GM23338 (cell line): Measurements from ENCODE around the gene SLTM.

Experiments used
- CREB1 ChIP-seq: fragments of 250-450 bp; sonication (Bioruptor Pico); IDR thresholded peaks from 2 replicates; pipeline ENCODE4 v1.5.0; 2020; ENCODE audit warnings: low read depth, mild to moderate bottlenecking, moderate library complexity
- EZH2 ChIP-seq: fragments of 200-600 bp; sonication (generic); IDR thresholded peaks from one replicate; pipeline ENCODE4 v1.8.0; 2017; ENCODE audit warnings: antibody characterized with exemption, mild to moderate bottlenecking, low read depth; ENCODE audit not compliant: unreplicated experiment
- EZH2phosphoT487 ChIP-seq: fragments of 200-600 bp; sonication (generic); IDR thresholded peaks from one replicate; pipeline ENCODE4 v1.8.1; 2018; ENCODE audit warnings: antibody characterized with exemption; ENCODE audit not compliant: unreplicated experiment
- POLR2AphosphoS5 ChIP-seq: IDR thresholded peaks from 2 replicates; pipeline ENCODE4 v1.6.1; 2016; ENCODE audit warnings: antibody characterized with exemption, low read depth
- ZNF114 ChIP-seq: fragments of 250-450 bp; sonication (Bioruptor Pico); IDR thresholded peaks from 2 replicates; pipeline ENCODE4 v1.5.0; 2020; ENCODE audit warnings: mild to moderate bottlenecking, moderate library complexity
- ZNF462 ChIP-seq: fragments of 250-450 bp; sonication (Bioruptor Pico); IDR thresholded peaks from 2 replicates; pipeline ENCODE4 v1.5.0; 2020; ENCODE audit warnings: mild to moderate bottlenecking, moderate library complexity
- TF ChIP-seq, protein P1 (sequence below), 2 experiments: fragments of 200-600 bp in 1 of 2; sonication (generic) in 1 of 2; conservative IDR thresholded peaks; 2 replicates each; pipeline versions ENCODE4 v1.5.1 to v1.6.1; 2016 to 2017; ENCODE audit warnings: antibody characterized with exemption in 2 of 2, low read depth in 2 of 2, mild to moderate bottlenecking in 2 of 2, moderate library complexity in 1 of 2
- TF ChIP-seq, protein P2 (sequence below): IDR thresholded peaks from one replicate; pipeline ENCODE4 v1.6.1; 2018; ENCODE audit warnings: antibody characterized with exemption; ENCODE audit not compliant: unreplicated experiment

DNA sequence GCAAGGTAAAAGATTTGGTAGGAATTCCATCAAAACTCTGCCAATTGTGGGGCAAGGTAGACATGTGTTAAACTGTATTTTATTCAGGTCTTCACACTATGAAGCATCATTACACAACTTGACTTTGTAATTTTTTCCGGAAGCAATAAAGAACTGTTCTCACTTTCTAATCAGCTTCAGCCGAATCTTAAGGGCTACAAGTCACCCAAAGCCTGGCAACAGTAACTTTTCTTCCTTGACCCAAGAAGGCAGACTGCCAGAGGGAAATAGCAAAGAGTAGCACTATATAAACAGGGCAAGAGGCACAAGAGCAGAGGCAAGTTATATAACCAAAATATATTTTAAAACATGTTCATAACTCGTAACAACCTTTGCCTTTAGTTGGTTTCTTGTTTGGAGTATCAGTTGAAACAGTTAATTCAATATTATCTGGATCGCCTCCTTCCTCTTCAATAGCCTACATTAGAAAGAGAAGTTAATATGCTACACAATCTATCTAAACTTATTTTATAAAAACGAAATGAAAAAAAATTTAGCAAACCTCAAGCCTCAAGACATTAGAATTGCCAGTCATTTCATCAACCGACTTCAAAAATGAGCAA, 1.4 kb downstream of the SLTM start:
- TF ChIP-seq, protein P1, sequence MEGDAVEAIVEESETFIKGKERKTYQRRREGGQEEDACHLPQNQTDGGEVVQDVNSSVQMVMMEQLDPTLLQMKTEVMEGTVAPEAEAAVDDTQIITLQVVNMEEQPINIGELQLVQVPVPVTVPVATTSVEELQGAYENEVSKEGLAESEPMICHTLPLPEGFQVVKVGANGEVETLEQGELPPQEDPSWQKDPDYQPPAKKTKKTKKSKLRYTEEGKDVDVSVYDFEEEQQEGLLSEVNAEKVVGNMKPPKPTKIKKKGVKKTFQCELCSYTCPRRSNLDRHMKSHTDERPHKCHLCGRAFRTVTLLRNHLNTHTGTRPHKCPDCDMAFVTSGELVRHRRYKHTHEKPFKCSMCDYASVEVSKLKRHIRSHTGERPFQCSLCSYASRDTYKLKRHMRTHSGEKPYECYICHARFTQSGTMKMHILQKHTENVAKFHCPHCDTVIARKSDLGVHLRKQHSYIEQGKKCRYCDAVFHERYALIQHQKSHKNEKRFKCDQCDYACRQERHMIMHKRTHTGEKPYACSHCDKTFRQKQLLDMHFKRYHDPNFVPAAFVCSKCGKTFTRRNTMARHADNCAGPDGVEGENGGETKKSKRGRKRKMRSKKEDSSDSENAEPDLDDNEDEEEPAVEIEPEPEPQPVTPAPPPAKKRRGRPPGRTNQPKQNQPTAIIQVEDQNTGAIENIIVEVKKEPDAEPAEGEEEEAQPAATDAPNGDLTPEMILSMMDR (conservative IDR thresholded peaks at IDR 0.05; ENCODE audit: low read depth in 2 of 2) = no peak
- TF ChIP-seq POLR2AphosphoS5 = no peak
- TF ChIP-seq EZH2phosphoT487 = no peak
- no peak for TF ChIP-seq EZH2
- TF ChIP-seq ZNF114 (CRISPR knock-in tag) = no peak
- TF ChIP-seq CREB1 = no peak
- TF ChIP-seq, protein P2, sequence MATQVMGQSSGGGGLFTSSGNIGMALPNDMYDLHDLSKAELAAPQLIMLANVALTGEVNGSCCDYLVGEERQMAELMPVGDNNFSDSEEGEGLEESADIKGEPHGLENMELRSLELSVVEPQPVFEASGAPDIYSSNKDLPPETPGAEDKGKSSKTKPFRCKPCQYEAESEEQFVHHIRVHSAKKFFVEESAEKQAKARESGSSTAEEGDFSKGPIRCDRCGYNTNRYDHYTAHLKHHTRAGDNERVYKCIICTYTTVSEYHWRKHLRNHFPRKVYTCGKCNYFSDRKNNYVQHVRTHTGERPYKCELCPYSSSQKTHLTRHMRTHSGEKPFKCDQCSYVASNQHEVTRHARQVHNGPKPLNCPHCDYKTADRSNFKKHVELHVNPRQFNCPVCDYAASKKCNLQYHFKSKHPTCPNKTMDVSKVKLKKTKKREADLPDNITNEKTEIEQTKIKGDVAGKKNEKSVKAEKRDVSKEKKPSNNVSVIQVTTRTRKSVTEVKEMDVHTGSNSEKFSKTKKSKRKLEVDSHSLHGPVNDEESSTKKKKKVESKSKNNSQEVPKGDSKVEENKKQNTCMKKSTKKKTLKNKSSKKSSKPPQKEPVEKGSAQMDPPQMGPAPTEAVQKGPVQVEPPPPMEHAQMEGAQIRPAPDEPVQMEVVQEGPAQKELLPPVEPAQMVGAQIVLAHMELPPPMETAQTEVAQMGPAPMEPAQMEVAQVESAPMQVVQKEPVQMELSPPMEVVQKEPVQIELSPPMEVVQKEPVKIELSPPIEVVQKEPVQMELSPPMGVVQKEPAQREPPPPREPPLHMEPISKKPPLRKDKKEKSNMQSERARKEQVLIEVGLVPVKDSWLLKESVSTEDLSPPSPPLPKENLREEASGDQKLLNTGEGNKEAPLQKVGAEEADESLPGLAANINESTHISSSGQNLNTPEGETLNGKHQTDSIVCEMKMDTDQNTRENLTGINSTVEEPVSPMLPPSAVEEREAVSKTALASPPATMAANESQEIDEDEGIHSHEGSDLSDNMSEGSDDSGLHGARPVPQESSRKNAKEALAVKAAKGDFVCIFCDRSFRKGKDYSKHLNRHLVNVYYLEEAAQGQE = no peak
- TF ChIP-seq ZNF462 (CRISPR knock-in tag) = no peak
